Liver (tissue), 9 donors: ENCODE results near the gene CDX1. TPM values are rescaled to one million over a fixed set of nuclear protein-coding genes. Genes with fewer than 3 reads are reported as not detected.

Source experiments
- DNase-seq: peaks from one replicate; pipeline ENCODE4 v3.0.0-alpha.2; 2017; ENCODE audit warnings: low spot score
- H3K27ac ChIP-seq, 2 donors: one replicate each; pipeline ENCODE4 v1.7.0; 2013; ENCODE audit warnings: inconsistent platforms in 2 of 2, low read length in 2 of 2, control low read depth in 1 of 2, low read depth in 1 of 2, mild to moderate bottlenecking in 1 of 2
- H3K27me3 ChIP-seq, 4 donors: one replicate each; pipeline versions ENCODE4 v1.6.1 to v1.7.0; 2013; ENCODE audit warnings: low read length in 3 of 4, inconsistent platforms in 1 of 4, mild to moderate bottlenecking in 1 of 4, moderate library complexity in 1 of 4; ENCODE audit not compliant: control insufficient read depth in 4 of 4, insufficient read depth in 4 of 4
- H3K36me3 ChIP-seq, 4 donors: one replicate each; pipeline versions ENCODE4 v1.6.1 to v1.7.0; 2013; ENCODE audit warnings: low read length in 3 of 4, mild to moderate bottlenecking in 3 of 4, low read depth in 1 of 4, moderate library complexity in 1 of 4; ENCODE audit not compliant: control insufficient read depth in 4 of 4, insufficient read depth in 3 of 4
- H3K4me1 ChIP-seq, 4 donors: one replicate each; pipeline versions ENCODE4 v1.6.1 to v1.7.0; 2013; ENCODE audit warnings: low read length in 3 of 4, mild to moderate bottlenecking in 3 of 4, moderate library complexity in 1 of 4; ENCODE audit not compliant: control insufficient read depth in 4 of 4, insufficient read depth in 4 of 4
- H3K4me3 ChIP-seq, 3 donors: one replicate each; pipeline versions ENCODE4 v1.6.1 to v1.7.0; 2013; ENCODE audit warnings: low read length in 3 of 3, control low read depth in 1 of 3, low read depth in 1 of 3, mild to moderate bottlenecking in 1 of 3
- H3K9ac ChIP-seq, 2 donors: one replicate each; pipeline ENCODE4 v1.7.0; 2013; ENCODE audit warnings: low read length in 2 of 2, mild to moderate bottlenecking in 2 of 2, moderate library complexity in 2 of 2, control low read depth in 1 of 2, low read depth in 1 of 2
- H3K9me3 ChIP-seq, 4 donors: one replicate each; pipeline versions ENCODE4 v1.6.1 to v1.7.0; 2013; ENCODE audit warnings: low read length in 3 of 4; ENCODE audit not compliant: control insufficient read depth in 4 of 4
- EGR1 ChIP-seq, 2 donors: IDR thresholded peaks; 2 replicates each; pipeline ENCODE4 v1.6.1; 2016 to 2018; ENCODE audit warnings: antibody characterized with exemption in 2 of 2, low read depth in 2 of 2
- FOXA1 ChIP-seq: IDR thresholded peaks from 2 replicates; pipeline ENCODE4 v1.6.1; 2016; ENCODE audit warnings: antibody characterized with exemption
- FOXA2 ChIP-seq: IDR thresholded peaks from 2 replicates; pipeline ENCODE4 v1.6.1; 2016; ENCODE audit warnings: antibody characterized with exemption
- GABPA ChIP-seq, 2 donors: IDR thresholded peaks in 1 of 2; conservative IDR thresholded peaks in 1 of 2; 2 replicates each; pipeline ENCODE4 v1.6.1; 2016; ENCODE audit warnings: antibody characterized with exemption in 2 of 2, mild to moderate bottlenecking in 1 of 2, moderate library complexity in 1 of 2
- HNF4A ChIP-seq, 2 donors: conservative IDR thresholded peaks; 2 replicates each; pipeline ENCODE4 v1.6.1; 2016; ENCODE audit warnings: antibody characterized with exemption in 2 of 2, mild to moderate bottlenecking in 2 of 2
- HNF4G ChIP-seq: IDR thresholded peaks from 2 replicates; pipeline ENCODE4 v1.6.1; 2016; ENCODE audit warnings: antibody characterized with exemption
- JUND ChIP-seq, 2 donors: IDR thresholded peaks; 2 replicates each; pipeline ENCODE4 v1.6.1; 2016; ENCODE audit warnings: antibody characterized with exemption in 2 of 2
- NR2F2 ChIP-seq: IDR thresholded peaks from 2 replicates; pipeline ENCODE4 v1.6.1; 2016; ENCODE audit warnings: antibody characterized with exemption
- RAD21 ChIP-seq, 2 donors: IDR thresholded peaks; 2 replicates each; pipeline ENCODE4 v1.6.1; 2016; ENCODE audit warnings: antibody characterized with exemption in 2 of 2, mild to moderate bottlenecking in 2 of 2
- RXRA ChIP-seq, 2 donors: IDR thresholded peaks; 2 replicates each; pipeline ENCODE4 v1.6.1; 2017 to 2018; ENCODE audit warnings: antibody characterized with exemption in 2 of 2, mild to moderate bottlenecking in 1 of 2
- SP1 ChIP-seq: IDR thresholded peaks from 2 replicates; pipeline ENCODE4 v1.6.1; 2018; ENCODE audit warnings: antibody characterized with exemption, mild to moderate bottlenecking
- TAF1 ChIP-seq: conservative IDR thresholded peaks from 2 replicates; pipeline ENCODE4 v1.6.1; 2016; ENCODE audit warnings: antibody characterized with exemption, mild to moderate bottlenecking
- YY1 ChIP-seq: IDR thresholded peaks from 2 replicates; pipeline ENCODE4 v1.6.1; 2016; ENCODE audit warnings: antibody characterized with exemption, mild to moderate bottlenecking
- WGBS: extraction: QIAGEN DNeasy Blood & Tissue Kit; methylation state at CpG from one replicate; pipeline ENCODE4 v1.1.7; 2013; 5-methylcytosine and 5-hydroxymethylcytosine counted together
- polyA plus RNA-seq, 2 donors: library from polyadenylated mRNA; stranded (reverse) in 1 of 2; unstranded in 1 of 2; fragments of 200-250 nt in 1 of 2; fragments of >200 nt in 1 of 2; fragmentation: Nextera tagmentation in 1 of 2; extraction: Ambion mirVana in 1 of 2; gene quantifications; one replicate each; pipeline versions ENCODE4 v1.2.1 to v1.2.3, GENCODE V29; 2013 to 2015
- total RNA-seq, 2 donors: library from RNA; depleted of rRNA; stranded (reverse); fragments of >200 nt; gene quantifications; one replicate each; pipeline ENCODE4 v1.2.3, GENCODE V29; 2014
- TF ChIP-seq, protein P1 (sequence below): IDR thresholded peaks from 2 replicates; pipeline ENCODE4 v1.6.1; 2016; ENCODE audit warnings: antibody characterized with exemption, mild to moderate bottlenecking
- TF ChIP-seq, protein P2 (sequence below): IDR thresholded peaks from 2 replicates; pipeline ENCODE4 v1.6.1; 2016; ENCODE audit warnings: antibody characterized with exemption
- TF ChIP-seq, protein P3 (sequence below): fragments of 150-350 bp; IDR thresholded peaks from 2 replicates; pipeline ENCODE4 v1.5.1; 2017; ENCODE audit warnings: improper control_type of control experiment, low read depth, low read length; ENCODE audit not compliant: missing input control
- TF ChIP-seq, protein P4 (sequence below): IDR thresholded peaks from 2 replicates; pipeline ENCODE4 v1.6.1; 2016; ENCODE audit warnings: antibody characterized with exemption
- TF ChIP-seq, protein P5 (sequence below): IDR thresholded peaks from 2 replicates; pipeline ENCODE4 v1.6.1; 2016; ENCODE audit warnings: antibody characterized with exemption
- donor health status: healthy.
- donor health status: healthy.
- donor health status: healthy.
- donor health status: healthy.
- donor health status: healthy.

CDX1 gene
- total and polyA plus RNA-seq, 4 donors: not detected

DNA sequence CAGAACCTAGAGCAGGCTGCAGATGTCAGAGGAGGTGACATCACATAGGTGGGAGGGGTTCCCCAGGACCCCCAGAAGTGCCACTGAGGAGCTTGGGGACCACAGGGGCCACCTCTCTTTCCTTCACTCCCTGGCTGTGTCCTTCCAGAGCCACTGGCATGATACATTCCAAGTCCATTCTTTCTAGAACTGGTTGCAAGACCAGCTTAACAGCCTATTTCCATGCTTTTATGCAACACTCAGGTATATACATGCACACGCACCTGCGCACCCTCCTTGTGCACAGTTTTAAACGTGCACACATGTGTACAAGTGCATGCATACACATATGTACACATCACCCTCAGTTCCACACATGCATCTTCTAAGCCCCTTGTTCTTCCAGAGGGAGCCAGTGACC lies 63.0 kb downstream of the CDX1 start:
- no peaks in the 10 kb centered on the region for H3K36me3 ChIP-seq
- no peak overlapping the region for H3K27ac ChIP-seq
- TF ChIP-seq GABPA (IDR thresholded peaks at IDR 0.05 in 1 of 2, conservative IDR thresholded peaks at IDR 0.05 in 1 of 2) (no peak), TAF1 (no peak), EGR1 (IDR thresholded peaks at IDR 0.05; ENCODE audit: low read depth in 2 of 2) (no peak), SP1 (no peak), JUND (IDR thresholded peaks at IDR 0.05) (no peak), RAD21 (IDR thresholded peaks at IDR 0.05) (no peak), YY1 (no peak), FOXA1 (no peak), HNF4G (no peak), FOXA2 (no peak), RXRA (IDR thresholded peaks at IDR 0.05) (no peak), NR2F2 (no peak), HNF4A (conservative IDR thresholded peaks at IDR 0.05) (no peak)
- TF ChIP-seq, protein P1, sequence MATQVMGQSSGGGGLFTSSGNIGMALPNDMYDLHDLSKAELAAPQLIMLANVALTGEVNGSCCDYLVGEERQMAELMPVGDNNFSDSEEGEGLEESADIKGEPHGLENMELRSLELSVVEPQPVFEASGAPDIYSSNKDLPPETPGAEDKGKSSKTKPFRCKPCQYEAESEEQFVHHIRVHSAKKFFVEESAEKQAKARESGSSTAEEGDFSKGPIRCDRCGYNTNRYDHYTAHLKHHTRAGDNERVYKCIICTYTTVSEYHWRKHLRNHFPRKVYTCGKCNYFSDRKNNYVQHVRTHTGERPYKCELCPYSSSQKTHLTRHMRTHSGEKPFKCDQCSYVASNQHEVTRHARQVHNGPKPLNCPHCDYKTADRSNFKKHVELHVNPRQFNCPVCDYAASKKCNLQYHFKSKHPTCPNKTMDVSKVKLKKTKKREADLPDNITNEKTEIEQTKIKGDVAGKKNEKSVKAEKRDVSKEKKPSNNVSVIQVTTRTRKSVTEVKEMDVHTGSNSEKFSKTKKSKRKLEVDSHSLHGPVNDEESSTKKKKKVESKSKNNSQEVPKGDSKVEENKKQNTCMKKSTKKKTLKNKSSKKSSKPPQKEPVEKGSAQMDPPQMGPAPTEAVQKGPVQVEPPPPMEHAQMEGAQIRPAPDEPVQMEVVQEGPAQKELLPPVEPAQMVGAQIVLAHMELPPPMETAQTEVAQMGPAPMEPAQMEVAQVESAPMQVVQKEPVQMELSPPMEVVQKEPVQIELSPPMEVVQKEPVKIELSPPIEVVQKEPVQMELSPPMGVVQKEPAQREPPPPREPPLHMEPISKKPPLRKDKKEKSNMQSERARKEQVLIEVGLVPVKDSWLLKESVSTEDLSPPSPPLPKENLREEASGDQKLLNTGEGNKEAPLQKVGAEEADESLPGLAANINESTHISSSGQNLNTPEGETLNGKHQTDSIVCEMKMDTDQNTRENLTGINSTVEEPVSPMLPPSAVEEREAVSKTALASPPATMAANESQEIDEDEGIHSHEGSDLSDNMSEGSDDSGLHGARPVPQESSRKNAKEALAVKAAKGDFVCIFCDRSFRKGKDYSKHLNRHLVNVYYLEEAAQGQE: no peak
- TF ChIP-seq, protein P2, sequence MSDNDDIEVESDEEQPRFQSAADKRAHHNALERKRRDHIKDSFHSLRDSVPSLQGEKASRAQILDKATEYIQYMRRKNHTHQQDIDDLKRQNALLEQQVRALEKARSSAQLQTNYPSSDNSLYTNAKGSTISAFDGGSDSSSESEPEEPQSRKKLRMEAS: no peak
- TF ChIP-seq, protein P3, sequence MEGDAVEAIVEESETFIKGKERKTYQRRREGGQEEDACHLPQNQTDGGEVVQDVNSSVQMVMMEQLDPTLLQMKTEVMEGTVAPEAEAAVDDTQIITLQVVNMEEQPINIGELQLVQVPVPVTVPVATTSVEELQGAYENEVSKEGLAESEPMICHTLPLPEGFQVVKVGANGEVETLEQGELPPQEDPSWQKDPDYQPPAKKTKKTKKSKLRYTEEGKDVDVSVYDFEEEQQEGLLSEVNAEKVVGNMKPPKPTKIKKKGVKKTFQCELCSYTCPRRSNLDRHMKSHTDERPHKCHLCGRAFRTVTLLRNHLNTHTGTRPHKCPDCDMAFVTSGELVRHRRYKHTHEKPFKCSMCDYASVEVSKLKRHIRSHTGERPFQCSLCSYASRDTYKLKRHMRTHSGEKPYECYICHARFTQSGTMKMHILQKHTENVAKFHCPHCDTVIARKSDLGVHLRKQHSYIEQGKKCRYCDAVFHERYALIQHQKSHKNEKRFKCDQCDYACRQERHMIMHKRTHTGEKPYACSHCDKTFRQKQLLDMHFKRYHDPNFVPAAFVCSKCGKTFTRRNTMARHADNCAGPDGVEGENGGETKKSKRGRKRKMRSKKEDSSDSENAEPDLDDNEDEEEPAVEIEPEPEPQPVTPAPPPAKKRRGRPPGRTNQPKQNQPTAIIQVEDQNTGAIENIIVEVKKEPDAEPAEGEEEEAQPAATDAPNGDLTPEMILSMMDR: no peak
- TF ChIP-seq, protein P4, sequence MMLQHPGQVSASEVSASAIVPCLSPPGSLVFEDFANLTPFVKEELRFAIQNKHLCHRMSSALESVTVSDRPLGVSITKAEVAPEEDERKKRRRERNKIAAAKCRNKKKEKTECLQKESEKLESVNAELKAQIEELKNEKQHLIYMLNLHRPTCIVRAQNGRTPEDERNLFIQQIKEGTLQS: no peak
- TF ChIP-seq, protein P5, sequence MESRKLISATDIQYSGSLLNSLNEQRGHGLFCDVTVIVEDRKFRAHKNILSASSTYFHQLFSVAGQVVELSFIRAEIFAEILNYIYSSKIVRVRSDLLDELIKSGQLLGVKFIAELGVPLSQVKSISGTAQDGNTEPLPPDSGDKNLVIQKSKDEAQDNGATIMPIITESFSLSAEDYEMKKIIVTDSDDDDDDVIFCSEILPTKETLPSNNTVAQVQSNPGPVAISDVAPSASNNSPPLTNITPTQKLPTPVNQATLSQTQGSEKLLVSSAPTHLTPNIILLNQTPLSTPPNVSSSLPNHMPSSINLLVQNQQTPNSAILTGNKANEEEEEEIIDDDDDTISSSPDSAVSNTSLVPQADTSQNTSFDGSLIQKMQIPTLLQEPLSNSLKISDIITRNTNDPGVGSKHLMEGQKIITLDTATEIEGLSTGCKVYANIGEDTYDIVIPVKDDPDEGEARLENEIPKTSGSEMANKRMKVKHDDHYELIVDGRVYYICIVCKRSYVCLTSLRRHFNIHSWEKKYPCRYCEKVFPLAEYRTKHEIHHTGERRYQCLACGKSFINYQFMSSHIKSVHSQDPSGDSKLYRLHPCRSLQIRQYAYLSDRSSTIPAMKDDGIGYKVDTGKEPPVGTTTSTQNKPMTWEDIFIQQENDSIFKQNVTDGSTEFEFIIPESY: no peak
- WGBS: 81% methylated on average over 3 of the region's 3 CpGs
- no peaks in the 10 kb centered on the region for H3K9me3 ChIP-seq
- no peak for DNase-seq
- H3K27me3 ChIP-seq: no peaks in the 10 kb centered on the region
- no peaks in the 10 kb centered on the region for H3K4me1 ChIP-seq
- no peak overlapping the region for H3K9ac ChIP-seq
- no peak overlapping the region for H3K4me3 ChIP-seq
